Skeletal muscle satellite cell (primary cell): ENCODE measurements around the gene BHLHA15.

ENCODE experiments used
- H3K27me3 ChIP-seq: 2 replicates; pipeline ENCODE4 v1.7.0; 2013; ENCODE audit warnings: low read length; ENCODE audit not compliant: control insufficient read depth, insufficient read depth
- H3K36me3 ChIP-seq: 2 replicates; pipeline ENCODE4 v1.7.0; 2013; ENCODE audit warnings: mild to moderate bottlenecking, control low read depth, low read length; ENCODE audit not compliant: insufficient read depth
- H3K4me1 ChIP-seq: 2 replicates; pipeline ENCODE4 v1.7.0; 2013; ENCODE audit warnings: low read length; ENCODE audit not compliant: control insufficient read depth, insufficient read depth
- H3K4me2 ChIP-seq: 2 replicates; pipeline ENCODE4 v1.7.0; 2013; ENCODE audit warnings: mild to moderate bottlenecking, low read length
- H3K4me3 ChIP-seq: 2 replicates; pipeline ENCODE4 v1.7.0; 2013; ENCODE audit warnings: low read length
- H3K9ac ChIP-seq: 2 replicates; pipeline ENCODE4 v1.7.0; 2013; ENCODE audit warnings: mild to moderate bottlenecking, low read depth, low read length, moderate library complexity
- H3K9me3 ChIP-seq: replicated peaks from 2 replicates; pipeline ENCODE4 v1.7.0; 2013; ENCODE audit warnings: mild to moderate bottlenecking, control low read depth, low read length

Gene BHLHA15

GRCh38 chr7:98232263-98232585 lies 21.0 kb downstream of the BHLHA15 start:
- H3K4me2 ChIP-seq, result no peak overlapping the region
- H3K9ac ChIP-seq, result no peak overlapping the region
- H3K27me3 ChIP-seq, result no peaks in the 10 kb centered on the region
- H3K9me3 ChIP-seq, result no peaks in the 10 kb centered on the region
- no peaks in the 10 kb centered on the region for H3K4me1 ChIP-seq
- no peak overlapping the region for H3K4me3 ChIP-seq
- H3K36me3 ChIP-seq, result peaks cover 7% of the 10 kb centered on the region

GRCh38 chr7:98232799-98233198 lies 21.6 kb downstream of the BHLHA15 start:
- peaks cover 6% of the 10 kb centered on the region for H3K36me3 ChIP-seq
- H3K4me2 ChIP-seq, result no peak overlapping the region
- H3K4me3 ChIP-seq, result no peak overlapping the region
- no peaks in the 10 kb centered on the region for H3K9me3 ChIP-seq
- H3K27me3 ChIP-seq, result no peaks in the 10 kb centered on the region
- H3K4me1 ChIP-seq, result no peaks in the 10 kb centered on the region
- no peak overlapping the region for H3K9ac ChIP-seq

GRCh38 chr7:98233219-98234070 lies 22.2 kb downstream of the BHLHA15 start:
- H3K4me1 ChIP-seq, result no peaks in the 10 kb centered on the region
- no peak overlapping the region for H3K4me2 ChIP-seq
- H3K9me3 ChIP-seq, result no peaks in the 10 kb centered on the region
- H3K27me3 ChIP-seq, result no peaks in the 10 kb centered on the region
- peaks cover 9% of the 10 kb centered on the region for H3K36me3 ChIP-seq
- H3K4me3 ChIP-seq, result no peak overlapping the region
- no peak overlapping the region for H3K9ac ChIP-seq

GRCh38 chr7:98234429-98235147 lies 23.3 kb downstream of the BHLHA15 start:
- no peaks in the 10 kb centered on the region for H3K27me3 ChIP-seq
- no peak overlapping the region for H3K4me3 ChIP-seq
- H3K9ac ChIP-seq, result no peak overlapping the region
- H3K9me3 ChIP-seq, result no peaks in the 10 kb centered on the region
- no peaks in the 10 kb centered on the region for H3K4me1 ChIP-seq
- peaks cover 15% of the 10 kb centered on the region for H3K36me3 ChIP-seq
- no peak overlapping the region for H3K4me2 ChIP-seq

- Histone ChIP-seq H3K4me2 (no peak overlapping the region), H3K9me3 (no peaks in the 10 kb centered on the region), H3K36me3 (peaks cover 21% of the 10 kb centered on the region), H3K9ac (no peak overlapping the region), H3K4me3 (no peak overlapping the region), H3K4me1 (no peaks in the 10 kb centered on the region), H3K27me3 (no peaks in the 10 kb centered on the region)
Observed at GRCh38 chr7:98235901-98236300, 24.7 kb downstream of the BHLHA15 start.

GRCh38 chr7:98236355-98237185 lies 25.3 kb downstream of the BHLHA15 start:
- Histone ChIP-seq H3K36me3 (peaks cover 26% of the 10 kb centered on the region), H3K27me3 (no peaks in the 10 kb centered on the region), H3K4me1 (no peaks in the 10 kb centered on the region), H3K9ac (no peak overlapping the region), H3K4me3 (no peak overlapping the region), H3K9me3 (no peaks in the 10 kb centered on the region), H3K4me2 (no peak overlapping the region)

- no peak overlapping the region for H3K4me2 ChIP-seq
- no peak overlapping the region for H3K9ac ChIP-seq
- H3K4me3 ChIP-seq, result no peak overlapping the region
- H3K36me3 ChIP-seq, result peaks cover 27% of the 10 kb centered on the region
- no peaks in the 10 kb centered on the region for H3K4me1 ChIP-seq
- no peaks in the 10 kb centered on the region for H3K9me3 ChIP-seq
- no peaks in the 10 kb centered on the region for H3K27me3 ChIP-seq
Observed at GRCh38 chr7:98238076-98238475, 26.8 kb downstream of the BHLHA15 start.

- Histone ChIP-seq H3K4me3 (no peak overlapping the region), H3K9ac (no peak overlapping the region), H3K27me3 (no peaks in the 10 kb centered on the region), H3K9me3 (no peaks in the 10 kb centered on the region), H3K4me2 (no peak overlapping the region), H3K4me1 (no peaks in the 10 kb centered on the region), H3K36me3 (peaks cover 27% of the 10 kb centered on the region)
Observed at GRCh38 chr7:98238976-98239375, 27.7 kb downstream of the BHLHA15 start.

- H3K9me3 ChIP-seq, result no peaks in the 10 kb centered on the region
- H3K4me3 ChIP-seq, result no peak overlapping the region
- H3K36me3 ChIP-seq, result peaks cover 33% of the 10 kb centered on the region
- no peaks in the 10 kb centered on the region for H3K27me3 ChIP-seq
- H3K4me2 ChIP-seq, result no peak overlapping the region
- no peaks in the 10 kb centered on the region for H3K4me1 ChIP-seq
- H3K9ac ChIP-seq, result no peak overlapping the region
Observed at GRCh38 chr7:98240961-98241673, 29.9 kb downstream of the BHLHA15 start.

GRCh38 chr7:98241674-98242241 lies 30.5 kb downstream of the BHLHA15 start:
- Histone ChIP-seq H3K9ac (no peak overlapping the region), H3K4me1 (no peaks in the 10 kb centered on the region), H3K9me3 (no peaks in the 10 kb centered on the region), H3K27me3 (no peaks in the 10 kb centered on the region), H3K4me2 (no peak overlapping the region), H3K4me3 (no peak overlapping the region), H3K36me3 (peaks cover 33% of the 10 kb centered on the region)

GRCh38 chr7:98242342-98242741 lies 31.1 kb downstream of the BHLHA15 start:
- no peak overlapping the region for H3K9ac ChIP-seq
- H3K36me3 ChIP-seq, result peaks cover 29% of the 10 kb centered on the region
- H3K4me3 ChIP-seq, result no peak overlapping the region
- H3K4me2 ChIP-seq, result no peak overlapping the region
- H3K9me3 ChIP-seq, result no peaks in the 10 kb centered on the region
- H3K27me3 ChIP-seq, result no peaks in the 10 kb centered on the region
- H3K4me1 ChIP-seq, result no peaks in the 10 kb centered on the region
